ENCODE measurements around the gene FBXW5. TPM values are rescaled to one million over a fixed set of nuclear protein-coding genes. Genes with fewer than 3 reads are reported as not detected.

Gene FBXW5
- total and polyA plus RNA-seq, 10 of the 15 experiments (the other 5 are each of a cell fraction or from before 2014, with no cell fraction given) = 0.21 to 97.3 (median 44.5) TPM

DNA sequence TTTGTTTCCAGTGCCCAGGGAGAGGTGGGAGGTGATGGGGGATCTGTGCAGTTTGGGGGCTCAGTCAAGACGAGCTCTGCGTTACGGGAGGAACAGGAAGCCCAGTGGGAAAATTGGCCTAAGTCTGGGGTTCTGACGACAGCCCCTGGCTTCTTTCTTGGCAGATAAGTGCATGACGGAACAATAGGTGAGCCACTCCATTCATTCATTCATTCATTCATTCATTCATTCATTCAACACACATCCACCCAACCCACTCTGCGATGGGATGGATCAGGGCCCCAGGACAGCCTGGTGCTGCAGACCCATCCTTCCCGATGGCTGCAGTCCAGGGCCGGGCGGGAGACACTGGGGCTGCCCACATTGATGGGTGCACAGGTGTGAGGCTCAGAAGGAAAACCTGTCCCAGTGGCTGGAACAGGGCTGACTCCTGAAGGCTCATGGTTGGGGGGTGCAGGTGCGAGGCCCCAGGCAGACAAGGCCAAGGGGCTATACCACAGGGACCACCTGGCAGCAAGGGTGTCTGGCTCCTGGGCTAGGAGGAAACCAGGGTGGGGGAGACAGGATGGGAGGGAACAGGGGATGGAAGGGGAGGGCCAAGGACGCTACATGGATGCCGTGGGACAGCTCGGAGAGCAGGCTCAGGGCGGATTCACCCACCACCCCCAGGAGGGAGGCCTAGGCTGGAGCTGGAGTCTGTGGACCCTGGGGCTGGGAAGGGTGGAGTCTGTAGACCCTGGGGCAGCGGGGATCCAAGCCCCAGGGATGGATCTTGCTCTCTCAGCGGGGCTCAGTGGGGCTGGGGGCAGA, 36.3 kb upstream of the FBXW5 start:
- H3K4me3 ChIP-seq = no peak overlapping the region
- no peaks in the 10 kb centered on the region for H3K79me2 ChIP-seq (ENCODE audit: control insufficient read depth, insufficient read depth, low read length)
- intact Hi-C loops (cut with micrococcal nuclease; ENCODE audit: unreplicated experiment) (no loop called here), in situ Hi-C loops (cut with MboI) (no loop called here)
- no TSS peak for BruUV-seq (replicated peaks)
- H3K4me1 ChIP-seq (ENCODE audit: control insufficient read depth, insufficient read depth, low read length) = no peaks in the 10 kb centered on the region
- H3K4me2 ChIP-seq (ENCODE audit: control insufficient read depth, insufficient read depth) = no peak overlapping the region
- WGBS (ENCODE audit: insufficient coverage, insufficient replicate concordance, low lambda C conversion rate, missing lambda C conversion rate) = 51% methylated on average over 16 of the region's 16 CpGs
- no peak for FAIRE-seq
- ChIA-PET RAD21 (ENCODE audit: unreplicated experiment) (no interaction called here), SMC1A (ENCODE audit: uncharacterized antibody, unreplicated experiment) (no interaction called here), CTCF (no interaction called here), POLR2A (no interaction called here)
- no peak overlapping the region for H3K9ac ChIP-seq (ENCODE audit: control insufficient read depth, insufficient read depth, low read length)
- no peaks in the 10 kb centered on the region for H3K9me3 ChIP-seq (replicated peaks; ENCODE audit: control insufficient read depth, insufficient read depth, low read length)
- no peak for DNase-seq (ENCODE audit: low read depth, low spot score)
- no peaks in the 10 kb centered on the region for H3K36me3 ChIP-seq (ENCODE audit: control insufficient read depth in 2 of 2, insufficient read depth in 2 of 2, low read length in 1 of 2)
- H4K20me1 ChIP-seq (ENCODE audit: control insufficient read depth, insufficient read depth) = peaks cover 3% of the 10 kb centered on the region; the same call in 1 of the 2 replicates
- H2AFZ ChIP-seq (ENCODE audit: control insufficient read depth, low read depth, low read length) = no peak overlapping the region
- ATAC-seq = no peak
- no peak overlapping the region for H3K27ac ChIP-seq (ENCODE audit: control insufficient read depth, insufficient read depth)
- peaks cover under 1 to 6% of the 10 kb centered on the region in 2 experiments for H3K27me3 ChIP-seq (replicated peaks in 1 of 2; ENCODE audit: control insufficient read depth in 2 of 2, insufficient read depth in 2 of 2, low read length in 1 of 2)
- TF ChIP-seq, protein P1, sequence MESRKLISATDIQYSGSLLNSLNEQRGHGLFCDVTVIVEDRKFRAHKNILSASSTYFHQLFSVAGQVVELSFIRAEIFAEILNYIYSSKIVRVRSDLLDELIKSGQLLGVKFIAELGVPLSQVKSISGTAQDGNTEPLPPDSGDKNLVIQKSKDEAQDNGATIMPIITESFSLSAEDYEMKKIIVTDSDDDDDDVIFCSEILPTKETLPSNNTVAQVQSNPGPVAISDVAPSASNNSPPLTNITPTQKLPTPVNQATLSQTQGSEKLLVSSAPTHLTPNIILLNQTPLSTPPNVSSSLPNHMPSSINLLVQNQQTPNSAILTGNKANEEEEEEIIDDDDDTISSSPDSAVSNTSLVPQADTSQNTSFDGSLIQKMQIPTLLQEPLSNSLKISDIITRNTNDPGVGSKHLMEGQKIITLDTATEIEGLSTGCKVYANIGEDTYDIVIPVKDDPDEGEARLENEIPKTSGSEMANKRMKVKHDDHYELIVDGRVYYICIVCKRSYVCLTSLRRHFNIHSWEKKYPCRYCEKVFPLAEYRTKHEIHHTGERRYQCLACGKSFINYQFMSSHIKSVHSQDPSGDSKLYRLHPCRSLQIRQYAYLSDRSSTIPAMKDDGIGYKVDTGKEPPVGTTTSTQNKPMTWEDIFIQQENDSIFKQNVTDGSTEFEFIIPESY (IDR thresholded peaks at IDR 0.05) = no peak
- TF ChIP-seq ZNF24 (IDR thresholded peaks at IDR 0.05) = peak; percentile 76

DNA sequence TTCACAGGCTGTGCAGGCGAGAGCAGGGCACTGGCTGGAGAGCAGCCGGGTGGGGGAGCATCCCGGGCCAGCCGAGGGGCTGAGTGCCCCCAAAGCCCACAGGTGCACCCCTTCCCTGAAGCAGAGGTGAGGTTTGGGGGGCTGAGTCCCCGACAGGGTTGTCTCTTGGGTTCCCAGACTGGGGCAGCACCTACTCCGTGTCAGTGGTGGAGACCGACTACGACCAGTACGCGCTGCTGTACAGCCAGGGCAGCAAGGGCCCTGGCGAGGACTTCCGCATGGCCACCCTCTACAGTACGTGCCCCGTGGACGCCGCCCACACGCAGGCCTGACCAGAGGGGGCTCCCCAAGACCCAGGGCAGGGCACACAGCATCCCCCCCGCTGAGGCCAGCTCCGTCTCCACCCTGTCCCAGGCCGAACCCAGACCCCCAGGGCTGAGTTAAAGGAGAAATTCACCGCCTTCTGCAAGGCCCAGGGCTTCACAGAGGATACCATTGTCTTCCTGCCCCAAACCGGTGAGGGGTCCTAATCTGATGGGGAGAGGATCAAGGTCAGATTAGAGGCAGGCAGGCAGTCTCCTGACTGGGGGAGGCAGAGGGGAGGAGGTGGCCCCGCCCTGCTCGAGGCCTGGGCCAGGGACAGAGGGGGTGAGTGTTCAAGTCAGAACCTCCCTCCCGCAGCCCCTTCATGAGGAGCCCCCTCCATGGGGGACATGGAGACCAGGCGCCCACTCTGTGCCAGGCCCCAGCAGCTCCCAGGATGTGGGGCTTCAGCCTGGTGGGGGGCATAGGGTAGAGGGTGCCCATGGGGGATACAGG, 35.4 kb upstream of the FBXW5 start:
- in situ Hi-C loops (cut with MboI) (no loop called here), intact Hi-C loops (cut with micrococcal nuclease; ENCODE audit: unreplicated experiment) (no loop called here)
- Histone ChIP-seq H3K27ac (ENCODE audit: control insufficient read depth, insufficient read depth) (no peak overlapping the region), H3K4me3 (no peak overlapping the region), H3K27me3 (replicated peaks in 1 of 2; ENCODE audit: control insufficient read depth in 2 of 2, insufficient read depth in 2 of 2, low read length in 1 of 2) (peaks cover 0 to 6% of the 10 kb centered on the region in 2 experiments; a peak in 3 of 4 replicates), H2AFZ (ENCODE audit: control insufficient read depth, low read depth, low read length) (no peak overlapping the region), H3K9ac (ENCODE audit: control insufficient read depth, insufficient read depth, low read length) (no peak overlapping the region), H3K79me2 (ENCODE audit: control insufficient read depth, insufficient read depth, low read length) (no peaks in the 10 kb centered on the region), H4K20me1 (ENCODE audit: control insufficient read depth, insufficient read depth) (peaks cover 3% of the 10 kb centered on the region; the same call in 1 of the 2 replicates), H3K9me3 (replicated peaks; ENCODE audit: control insufficient read depth, insufficient read depth, low read length) (no peaks in the 10 kb centered on the region), H3K36me3 (ENCODE audit: control insufficient read depth in 2 of 2, insufficient read depth in 2 of 2, low read length in 1 of 2) (no peaks in the 10 kb centered on the region), H3K4me2 (ENCODE audit: control insufficient read depth, insufficient read depth) (no peak overlapping the region), H3K4me1 (ENCODE audit: control insufficient read depth, insufficient read depth, low read length) (no peaks in the 10 kb centered on the region)
- RAD21 ChIA-PET (ENCODE audit: unreplicated experiment) = no interaction called here
- 53% methylated on average over 23 of the region's 26 CpGs for WGBS (ENCODE audit: insufficient coverage, insufficient replicate concordance, low lambda C conversion rate, missing lambda C conversion rate)
- SMC1A ChIA-PET (ENCODE audit: uncharacterized antibody, unreplicated experiment) = no interaction called here
- no peak for FAIRE-seq
- no TSS peak for BruUV-seq (replicated peaks)
- CTCF ChIA-PET = no interaction called here
- no peak for ATAC-seq
- POLR2A ChIA-PET = no interaction called here
- no peak for DNase-seq (ENCODE audit: low read depth, low spot score)
- no peak for TF ChIP-seq NBN (IDR thresholded peaks at IDR 0.05)
- no peak for TF ChIP-seq GATAD2B (conservative IDR thresholded peaks at IDR 0.05; ENCODE audit: low read depth)
- TF ChIP-seq BACH1 (IDR thresholded peaks at IDR 0.05; ENCODE audit: borderline replicate concordance) = no peak
- no peak for TF ChIP-seq BMI1 (IDR thresholded peaks at IDR 0.05; ENCODE audit: borderline replicate concordance)
- TF ChIP-seq SREBF1 (IDR thresholded peaks at IDR 0.05; ENCODE audit: low read length) = no peak
- no peak for TF ChIP-seq PAX8 (IDR thresholded peaks at IDR 0.05)
- TF ChIP-seq, protein P2, sequence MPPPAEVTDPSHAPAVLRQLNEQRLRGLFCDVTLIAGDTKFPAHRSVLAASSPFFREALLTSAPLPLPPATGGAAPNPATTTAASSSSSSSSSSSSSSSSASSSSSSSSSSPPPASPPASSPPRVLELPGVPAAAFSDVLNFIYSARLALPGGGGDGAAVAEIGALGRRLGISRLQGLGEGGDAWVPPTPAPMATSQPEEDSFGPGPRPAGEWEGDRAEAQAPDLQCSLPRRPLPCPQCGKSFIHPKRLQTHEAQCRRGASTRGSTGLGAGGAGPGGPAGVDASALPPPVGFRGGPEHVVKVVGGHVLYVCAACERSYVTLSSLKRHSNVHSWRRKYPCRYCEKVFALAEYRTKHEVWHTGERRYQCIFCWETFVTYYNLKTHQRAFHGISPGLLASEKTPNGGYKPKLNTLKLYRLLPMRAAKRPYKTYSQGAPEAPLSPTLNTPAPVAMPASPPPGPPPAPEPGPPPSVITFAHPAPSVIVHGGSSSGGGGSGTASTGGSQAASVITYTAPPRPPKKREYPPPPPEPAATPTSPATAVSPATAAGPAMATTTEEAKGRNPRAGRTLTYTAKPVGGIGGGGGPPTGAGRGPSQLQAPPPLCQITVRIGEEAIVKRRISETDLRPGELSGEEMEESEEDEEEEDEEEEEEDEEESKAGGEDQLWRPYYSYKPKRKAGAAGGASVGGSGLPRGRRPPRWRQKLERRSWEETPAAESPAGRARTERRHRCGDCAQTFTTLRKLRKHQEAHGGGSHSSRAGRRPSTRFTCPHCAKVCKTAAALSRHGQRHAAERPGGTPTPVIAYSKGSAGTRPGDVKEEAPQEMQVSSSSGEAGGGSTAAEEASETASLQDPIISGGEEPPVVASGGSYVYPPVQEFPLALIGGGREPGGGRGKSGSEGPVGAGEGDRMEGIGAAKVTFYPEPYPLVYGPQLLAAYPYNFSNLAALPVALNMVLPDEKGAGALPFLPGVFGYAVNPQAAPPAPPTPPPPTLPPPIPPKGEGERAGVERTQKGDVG (CRISPR knock-in tag; IDR thresholded peaks at IDR 0.05) = no peak
- TF ChIP-seq WRNIP1 (IDR thresholded peaks at IDR 0.05; ENCODE audit: borderline replicate concordance, low read depth, low read length) = no peak
- no peak for TF ChIP-seq SUPT20H (IDR thresholded peaks at IDR 0.05; ENCODE audit: borderline replicate concordance, control insufficient read depth, low read depth, low read length)
